ENCODE measurements around the gene TMPRSS11E.

DNA sequence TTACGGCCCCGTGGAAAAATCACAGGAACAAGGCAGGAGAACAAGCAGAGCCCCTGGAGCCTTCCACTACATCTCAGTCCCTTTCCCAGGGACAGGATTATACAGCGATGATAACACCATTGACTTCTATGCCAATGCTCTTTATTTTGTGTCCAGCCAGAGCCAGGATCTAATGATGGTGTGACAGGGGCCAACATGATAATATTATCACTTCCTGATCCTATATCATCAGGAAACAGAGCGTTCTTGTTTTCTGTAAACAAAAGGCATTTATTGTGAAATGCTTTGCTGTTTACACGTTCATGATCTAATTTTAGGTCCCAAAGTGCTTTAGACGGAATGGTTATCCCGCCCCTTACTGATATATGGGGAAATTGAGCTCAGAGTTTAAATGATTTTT lies 12.8 kb downstream of the TMPRSS11E start:
- TF ChIP-seq, protein P1, sequence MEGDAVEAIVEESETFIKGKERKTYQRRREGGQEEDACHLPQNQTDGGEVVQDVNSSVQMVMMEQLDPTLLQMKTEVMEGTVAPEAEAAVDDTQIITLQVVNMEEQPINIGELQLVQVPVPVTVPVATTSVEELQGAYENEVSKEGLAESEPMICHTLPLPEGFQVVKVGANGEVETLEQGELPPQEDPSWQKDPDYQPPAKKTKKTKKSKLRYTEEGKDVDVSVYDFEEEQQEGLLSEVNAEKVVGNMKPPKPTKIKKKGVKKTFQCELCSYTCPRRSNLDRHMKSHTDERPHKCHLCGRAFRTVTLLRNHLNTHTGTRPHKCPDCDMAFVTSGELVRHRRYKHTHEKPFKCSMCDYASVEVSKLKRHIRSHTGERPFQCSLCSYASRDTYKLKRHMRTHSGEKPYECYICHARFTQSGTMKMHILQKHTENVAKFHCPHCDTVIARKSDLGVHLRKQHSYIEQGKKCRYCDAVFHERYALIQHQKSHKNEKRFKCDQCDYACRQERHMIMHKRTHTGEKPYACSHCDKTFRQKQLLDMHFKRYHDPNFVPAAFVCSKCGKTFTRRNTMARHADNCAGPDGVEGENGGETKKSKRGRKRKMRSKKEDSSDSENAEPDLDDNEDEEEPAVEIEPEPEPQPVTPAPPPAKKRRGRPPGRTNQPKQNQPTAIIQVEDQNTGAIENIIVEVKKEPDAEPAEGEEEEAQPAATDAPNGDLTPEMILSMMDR (IDR thresholded peaks at IDR 0.05), result no peak
- no peak for TF ChIP-seq POLR2A (IDR thresholded peaks at IDR 0.05)
